MM.1S (cell line): ENCODE results near the gene TYSND1.
"Not testable (repeated sequence)": the region's sequence is repeated elsewhere in the genome, so short reads cannot be mapped to it uniquely, and the experiment has no call there.

Experiments used
- CTCF ChIP-seq: fragments of 300-600 bp; sonication (generic); IDR thresholded peaks from 2 replicates; pipeline ENCODE4 v1.5.1; 2016; ENCODE audit warnings: antibody characterized with exemption, low read length, mixed read lengths
- EZH2phosphoT487 ChIP-seq: fragments of 300-600 bp; sonication (generic); IDR thresholded peaks from 2 replicates; pipeline ENCODE4 v1.6.1; 2018; ENCODE audit warnings: antibody characterized with exemption, low read length

DNA sequence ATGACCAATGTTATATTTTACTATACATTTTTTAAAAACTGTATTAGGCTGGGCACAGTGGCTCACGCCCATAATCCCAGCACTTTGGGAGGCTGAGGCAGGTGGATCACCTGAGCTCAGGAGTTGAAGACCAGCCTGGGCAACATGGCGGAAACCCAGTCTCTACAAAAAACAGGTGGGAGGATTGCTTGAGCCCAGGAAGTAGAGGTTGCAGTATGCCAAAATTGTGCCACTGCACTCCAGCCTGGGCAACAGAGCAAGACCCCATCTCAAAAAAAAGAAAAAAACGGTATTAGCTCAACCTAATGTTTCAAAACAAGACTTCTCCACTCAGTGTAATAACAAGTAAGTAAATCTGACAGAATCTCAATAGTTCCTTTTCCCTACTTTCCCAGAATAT lies 12.9 kb upstream of the TYSND1 start:
- TF ChIP-seq CTCF, EZH2phosphoT487: not testable (repeated sequence)
